PFSK-1 (cell line): ENCODE results near the gene UBA7. TPM values are rescaled to one million over a fixed set of nuclear protein-coding genes. Genes with fewer than 3 reads are reported as not detected.

Experiments used
- FOXP2 ChIP-seq: optimal IDR thresholded peaks from 2 replicates; pipeline ENCODE3; 2011; ENCODE audit warnings: borderline replicate concordance, control low read depth, inconsistent platforms; ENCODE audit not compliant: insufficient read depth; ENCODE audit errors: extremely low read length, extremely low read depth
- POLR2AphosphoS5 ChIP-seq: IDR thresholded peaks from 2 replicates; pipeline ENCODE4 v1.6.1; 2012; ENCODE audit warnings: low read depth, mild to moderate bottlenecking, control low read depth, low read length, moderate library complexity
- SIN3A ChIP-seq: IDR thresholded peaks from 2 replicates; pipeline ENCODE4 v1.6.1; 2012; ENCODE audit warnings: mild to moderate bottlenecking, low read length, moderate library complexity, borderline replicate concordance; ENCODE audit not compliant: insufficient read depth
- TAF1 ChIP-seq: IDR thresholded peaks from 2 replicates; pipeline ENCODE4 v1.6.1; 2012; ENCODE audit warnings: low read length, control low read depth, borderline replicate concordance; ENCODE audit not compliant: insufficient read depth
- polyA plus RNA-seq: library from polyadenylated mRNA; unstranded; fragments of >200 nt; gene quantifications from one replicate; pipeline ENCODE4 v1.2.1, GENCODE V29; 2012; ENCODE audit warnings: low read depth, missing spikeins; ENCODE audit not compliant: insufficient read length
- TF ChIP-seq, protein P1 (sequence below), 2 experiments: IDR thresholded peaks; 2 replicates each; pipeline versions ENCODE4 v1.6.1 to v1.8.0; 2011 to 2012; ENCODE audit warnings: low read depth in 2 of 2, low read length in 2 of 2, control low read depth in 1 of 2, inconsistent platforms in 1 of 2, mild to moderate bottlenecking in 1 of 2, moderate library complexity in 1 of 2; ENCODE audit not compliant: insufficient read depth in 1 of 2

The UBA7 gene
- polyA plus RNA-seq: 20.8 TPM

DNA sequence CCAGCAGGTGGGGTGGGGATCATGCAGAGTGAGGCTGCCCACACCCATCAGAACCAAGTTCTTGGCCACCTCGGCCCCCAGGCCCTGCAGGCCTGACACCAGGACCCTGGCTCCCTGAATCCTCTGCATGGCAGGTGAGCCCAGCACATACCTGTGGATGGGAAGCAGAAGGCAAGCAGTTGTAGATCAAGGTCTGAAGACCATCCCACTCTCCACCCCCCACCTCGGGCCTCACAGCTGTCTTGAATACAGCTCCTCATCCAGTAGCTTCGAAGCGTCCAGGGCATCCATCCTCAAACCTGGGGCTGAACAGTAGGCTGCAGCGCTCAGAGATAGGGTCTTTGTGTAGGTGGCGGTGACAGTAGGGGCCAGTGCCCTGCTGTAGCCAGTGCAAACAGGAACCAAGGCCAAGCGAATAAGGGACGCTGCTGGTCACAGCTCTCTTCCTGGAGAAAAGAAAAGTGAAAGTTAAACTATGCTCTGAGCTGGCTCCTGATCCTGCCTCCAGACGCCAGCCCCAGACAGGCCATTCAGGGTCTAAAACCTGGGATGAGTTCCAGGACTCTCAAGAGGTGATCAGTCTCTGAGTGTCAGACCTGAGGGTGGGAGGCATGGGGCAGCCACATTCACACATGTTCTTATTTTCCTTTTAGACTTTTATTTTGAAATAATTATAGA is at the start of gene UBA7:
TSS of gene UBA7 (minus strand) at position 457 of the 678 bp plus-strand sequence. CDS start at position 291, 166 bp downstream.
- TF ChIP-seq SIN3A: no peak

DNA sequence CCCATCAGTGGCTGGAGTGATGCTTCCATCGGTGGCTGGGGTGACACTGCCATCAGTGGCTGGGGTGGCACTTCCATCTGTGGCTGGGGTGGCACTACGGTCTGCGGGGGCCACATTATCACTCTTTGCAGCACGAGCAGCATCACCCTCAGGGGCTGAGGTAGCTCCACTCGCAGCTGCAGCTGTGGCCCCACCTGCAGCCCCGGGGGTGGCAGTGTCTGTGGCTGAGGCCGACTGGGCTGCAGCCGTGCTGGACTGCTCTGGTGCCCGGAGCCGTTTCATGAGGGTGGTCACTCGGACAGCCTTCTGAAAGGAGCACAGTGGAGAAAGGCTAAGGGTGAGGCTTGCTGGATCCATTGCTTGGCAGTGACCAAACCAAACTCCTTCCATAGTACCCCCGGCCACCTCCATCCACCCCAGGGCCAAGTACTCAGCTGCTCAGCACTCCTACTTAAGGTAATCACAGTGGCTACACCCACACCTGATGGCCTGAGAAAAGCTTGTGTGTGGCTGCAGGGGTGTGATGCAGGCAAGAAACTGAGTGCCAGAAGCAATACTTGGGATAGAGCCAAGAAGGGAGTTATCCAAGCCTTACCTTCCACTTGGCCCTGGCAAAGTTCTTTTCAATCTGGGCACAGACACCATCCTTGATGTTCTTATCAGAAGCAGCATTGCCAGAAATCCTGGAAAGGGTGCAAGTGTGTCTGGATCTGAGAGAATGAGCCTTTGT is 46.0 kb upstream of the UBA7 start:
- no peak for TF ChIP-seq SIN3A
- no peak for TF ChIP-seq FOXP2
- TF ChIP-seq, protein P1, sequence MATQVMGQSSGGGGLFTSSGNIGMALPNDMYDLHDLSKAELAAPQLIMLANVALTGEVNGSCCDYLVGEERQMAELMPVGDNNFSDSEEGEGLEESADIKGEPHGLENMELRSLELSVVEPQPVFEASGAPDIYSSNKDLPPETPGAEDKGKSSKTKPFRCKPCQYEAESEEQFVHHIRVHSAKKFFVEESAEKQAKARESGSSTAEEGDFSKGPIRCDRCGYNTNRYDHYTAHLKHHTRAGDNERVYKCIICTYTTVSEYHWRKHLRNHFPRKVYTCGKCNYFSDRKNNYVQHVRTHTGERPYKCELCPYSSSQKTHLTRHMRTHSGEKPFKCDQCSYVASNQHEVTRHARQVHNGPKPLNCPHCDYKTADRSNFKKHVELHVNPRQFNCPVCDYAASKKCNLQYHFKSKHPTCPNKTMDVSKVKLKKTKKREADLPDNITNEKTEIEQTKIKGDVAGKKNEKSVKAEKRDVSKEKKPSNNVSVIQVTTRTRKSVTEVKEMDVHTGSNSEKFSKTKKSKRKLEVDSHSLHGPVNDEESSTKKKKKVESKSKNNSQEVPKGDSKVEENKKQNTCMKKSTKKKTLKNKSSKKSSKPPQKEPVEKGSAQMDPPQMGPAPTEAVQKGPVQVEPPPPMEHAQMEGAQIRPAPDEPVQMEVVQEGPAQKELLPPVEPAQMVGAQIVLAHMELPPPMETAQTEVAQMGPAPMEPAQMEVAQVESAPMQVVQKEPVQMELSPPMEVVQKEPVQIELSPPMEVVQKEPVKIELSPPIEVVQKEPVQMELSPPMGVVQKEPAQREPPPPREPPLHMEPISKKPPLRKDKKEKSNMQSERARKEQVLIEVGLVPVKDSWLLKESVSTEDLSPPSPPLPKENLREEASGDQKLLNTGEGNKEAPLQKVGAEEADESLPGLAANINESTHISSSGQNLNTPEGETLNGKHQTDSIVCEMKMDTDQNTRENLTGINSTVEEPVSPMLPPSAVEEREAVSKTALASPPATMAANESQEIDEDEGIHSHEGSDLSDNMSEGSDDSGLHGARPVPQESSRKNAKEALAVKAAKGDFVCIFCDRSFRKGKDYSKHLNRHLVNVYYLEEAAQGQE (IDR thresholded peaks at IDR 0.05; ENCODE audit: insufficient read depth in 1 of 2, low read depth in 2 of 2, low read length in 2 of 2): no peak
- no peak for TF ChIP-seq TAF1
- TF ChIP-seq POLR2AphosphoS5: no peak

DNA sequence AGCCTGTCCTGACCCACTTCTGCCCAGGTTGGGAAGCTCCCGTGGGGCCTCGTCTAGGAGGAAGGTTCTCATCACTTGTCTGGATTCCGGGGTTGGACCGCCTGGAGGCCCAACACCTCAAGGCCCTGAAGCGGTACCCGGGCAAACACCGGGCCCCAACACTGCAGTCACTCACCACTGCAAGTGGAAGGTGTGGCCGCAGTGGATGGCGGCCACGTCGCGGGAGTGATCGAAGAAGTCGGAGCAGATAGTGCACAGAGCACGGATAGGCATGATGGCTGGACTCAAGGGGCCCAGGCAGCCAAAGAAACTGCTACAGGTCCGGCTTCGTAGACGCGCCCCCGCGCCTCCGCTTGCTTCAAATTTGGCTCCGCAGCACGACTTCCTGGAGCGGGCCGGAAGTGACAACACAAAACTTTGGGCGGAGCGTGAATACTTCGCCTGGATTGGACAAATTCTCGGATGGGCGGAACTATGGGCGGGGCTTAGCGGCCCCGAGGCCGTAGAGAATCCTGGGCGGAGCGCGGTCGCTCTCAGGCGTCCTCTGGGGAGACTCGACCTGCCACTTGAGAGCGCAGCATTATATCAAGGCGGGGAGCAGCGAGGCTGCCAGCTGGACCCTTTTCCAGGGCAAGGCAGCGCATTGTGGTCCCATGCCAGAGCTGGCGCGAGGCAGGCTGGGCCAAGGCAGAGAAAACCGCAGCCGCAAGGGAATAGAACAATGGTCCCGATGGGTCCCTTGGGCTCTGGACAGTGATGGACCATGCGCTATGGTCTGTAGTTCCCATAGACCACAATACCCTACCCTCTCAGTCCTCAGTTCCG is 42.6 kb upstream of the UBA7 start, which contains the start of gene TRAIP:
TSS of gene TRAIP (minus strand) at position 384 of the 825 bp plus-strand sequence. CDS start at position 273, 111 bp downstream.
- TF ChIP-seq SIN3A: peak; percentile 85; the same call in 1 of the 2 replicates
- TF ChIP-seq, protein P1 (IDR thresholded peaks at IDR 0.05; ENCODE audit: insufficient read depth in 1 of 2, low read depth in 2 of 2, low read length in 2 of 2): no peak
- 0 out of 2 replicates have a peak, but pooled peaks have one; percentile 38 for TF ChIP-seq TAF1
- TF ChIP-seq FOXP2: no peak
- TF ChIP-seq POLR2AphosphoS5: peak; percentile 75

DNA sequence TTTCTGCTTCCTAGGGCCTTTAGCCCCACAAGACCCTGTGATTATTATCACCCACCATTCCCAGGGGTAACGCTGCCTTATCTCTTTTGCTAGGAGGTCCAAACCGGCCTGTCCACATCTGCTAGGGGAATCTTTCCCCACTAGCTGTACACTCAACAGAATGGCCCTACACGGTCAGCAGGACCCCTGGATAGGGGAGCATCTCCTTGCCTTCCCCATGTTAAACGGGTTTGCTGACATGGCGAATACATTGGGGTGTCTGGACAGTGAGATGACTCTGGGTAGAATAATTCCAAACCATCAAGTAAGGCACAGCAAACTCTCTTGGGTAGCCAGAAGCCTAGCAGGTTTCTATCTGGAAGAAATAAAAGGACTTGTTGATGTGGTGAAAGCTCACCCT is 41.9 kb upstream of the UBA7 start:
- no peak for TF ChIP-seq POLR2AphosphoS5
- no peak for TF ChIP-seq TAF1
- no peak for TF ChIP-seq SIN3A
- TF ChIP-seq FOXP2: no peak
- TF ChIP-seq, protein P1 (IDR thresholded peaks at IDR 0.05; ENCODE audit: insufficient read depth in 1 of 2, low read depth in 2 of 2, low read length in 2 of 2): no peak

- TF ChIP-seq POLR2AphosphoS5 (no peak), SIN3A (no peak), TAF1 (no peak), FOXP2 (no peak)
- TF ChIP-seq, protein P1 (IDR thresholded peaks at IDR 0.05; ENCODE audit: insufficient read depth in 1 of 2, low read depth in 2 of 2, low read length in 2 of 2): no peak
Measured at GRCh38 chr3:49845694-49846093, 31.9 kb upstream of the UBA7 start.
